Heart left ventricle (tissue), 16 donors: ENCODE data around the gene SKA2. TPM values are rescaled to one million over a fixed set of nuclear protein-coding genes. Genes with fewer than 3 reads are reported as not detected.
A peak's percentile ranks its signal among the peaks of the same experiment; 100 is the strongest.

Experiments used
- ATAC-seq, 4 donors: fragments of 200-7000 bp; cut with Tn5 transposase; one replicate each; pipeline ENCODE4 v1.9.1; 2020 to 2022; ENCODE audit warnings: moderate library complexity in 4 of 4, mild to moderate bottlenecking in 3 of 4, moderate number of reproducible peaks in 1 of 4
- DNase-seq, 5 donors: peaks; one replicate each; pipeline ENCODE4 v3.0.0-alpha.2; 2020
- H3K27ac ChIP-seq, 12 donors: fragments of 200-600 bp; sonication (generic) in 4 of 12; one replicate each; pipeline versions ENCODE4 v1.5.0 to v1.8.0; 2016 to 2022; ENCODE audit warnings: mild to moderate bottlenecking in 2 of 12
- H3K27me3 ChIP-seq, 9 donors: fragments of 200-600 bp; sonication (generic) in 2 of 9; one replicate each; pipeline versions ENCODE4 v1.5.1 to v1.8.0; 2016 to 2022; ENCODE audit warnings: mild to moderate bottlenecking in 3 of 9
- H3K36me3 ChIP-seq, 9 donors: fragments of 200-600 bp; sonication (generic) in 2 of 9; one replicate each; pipeline versions ENCODE4 v1.5.0 to v1.8.0; 2018 to 2022; ENCODE audit warnings: mild to moderate bottlenecking in 2 of 9
- H3K4me1 ChIP-seq, 12 donors: fragments of 200-600 bp; sonication (generic) in 4 of 12; one replicate each; pipeline versions ENCODE4 v1.5.0 to v1.8.0; 2016 to 2022; ENCODE audit warnings: mild to moderate bottlenecking in 3 of 12
- H3K4me3 ChIP-seq, 12 donors: fragments of 200-600 bp; sonication (generic) in 4 of 12; one replicate each; pipeline versions ENCODE4 v1.5.0 to v1.8.0; 2017 to 2022; ENCODE audit warnings: mild to moderate bottlenecking in 9 of 12, moderate library complexity in 4 of 12
- H3K9me3 ChIP-seq, 12 donors: fragments of 200-600 bp; sonication (generic) in 4 of 12; one replicate each; pipeline versions ENCODE4 v1.5.0 to v1.8.0; 2016 to 2022; ENCODE audit warnings: mild to moderate bottlenecking in 1 of 12
- POLR2A ChIP-seq, 2 donors: fragments of 450-650 bp; IDR thresholded peaks; one replicate each; pipeline ENCODE4 v1.6.1; 2017; ENCODE audit warnings: antibody characterized with exemption in 2 of 2, mild to moderate bottlenecking in 2 of 2, moderate library complexity in 2 of 2
- WGBS, 4 donors: extraction: QIAGEN DNeasy Blood & Tissue Kit in 2 of 4; methylation state at CpG; one replicate each; pipeline versions ENCODE4 v1.1.5 to v1.1.7; 2013 to 2018; 5-methylcytosine and 5-hydroxymethylcytosine counted together
- intact Hi-C, 10 donors: fragments of 100-400 bp; cut with DNase I; formaldehyde crosslinking; loops; one replicate each; pipeline versions ENCODE4 v1.11.1 to v1.14.2; 2022
- polyA plus RNA-seq, 2 donors: library from polyadenylated mRNA; stranded (reverse); fragments of 200-250 nt; gene quantifications; one replicate each; pipeline ENCODE4 v1.2.3, GENCODE V29; 2013
- total RNA-seq, 9 donors: library from RNA; depleted of rRNA in 2 of 9; stranded (reverse); fragments of >200 nt in 2 of 9; fragmentation: NEBNext Ultra II Directional in 3 of 9; extraction: Animal tissue kit (Norgen Biotek cat#: 25700) in 3 of 9; gene quantifications; one replicate each; pipeline versions ENCODE4 v1.1.0 to v1.2.4, GENCODE V29; 2016 to 2023
- TF ChIP-seq, protein P1 (sequence below), 12 donors: fragments of 200-600 bp; sonication (generic) in 4 of 12; IDR thresholded peaks; one replicate each; pipeline versions ENCODE4 v1.5.0 to v1.8.0; 2018 to 2022; ENCODE audit warnings: antibody characterized with exemption in 12 of 12, mild to moderate bottlenecking in 5 of 12
- donor health status: ischemic (EF 13 %, LVEDD 7.1; RV severe dilation, severe dysfunction).
- donor health status: healthy with polysubstance abuse.
- donor health status: DM: no; HTN: yes; CAD: no.
- donor health status: DM: no; HTN: no; CAD: no.
- donor health status: ischemic (EF 25% LVEDD 6.9; RV normal size, moderate dysfunction).
- donor health status: ischemic (EF 25% LVEDD 5.7; RV mildly dilated, moderate dysfunction).
- donor health status: healthy.
- donor health status: DM: yes; HTN: yes; CAD: no.
- donor health status: ischemic (EF 35%, LVEDD 5.7; RV mildly dilated, moderate dysfunction).
- donor health status: nonischemic (EF 11% LVEDD 7.7; RV severe dilation, severe dysfunction).
- donor health status: DM: yes; HTN: yes; CAD: no.
- donor health status: PGD.
- donor health status: ischemic (EF 29% LVEDD 5.4; RV normal size, mild dysfunction).
- donor health status: nonischemic (EF 23%, LVEDD 6.1; RV moderate dilation, normal function).

The SKA2 gene
- total and polyA plus RNA-seq, 11 donors = 23.7 to 52.3 (median 39.1) TPM

DNA sequence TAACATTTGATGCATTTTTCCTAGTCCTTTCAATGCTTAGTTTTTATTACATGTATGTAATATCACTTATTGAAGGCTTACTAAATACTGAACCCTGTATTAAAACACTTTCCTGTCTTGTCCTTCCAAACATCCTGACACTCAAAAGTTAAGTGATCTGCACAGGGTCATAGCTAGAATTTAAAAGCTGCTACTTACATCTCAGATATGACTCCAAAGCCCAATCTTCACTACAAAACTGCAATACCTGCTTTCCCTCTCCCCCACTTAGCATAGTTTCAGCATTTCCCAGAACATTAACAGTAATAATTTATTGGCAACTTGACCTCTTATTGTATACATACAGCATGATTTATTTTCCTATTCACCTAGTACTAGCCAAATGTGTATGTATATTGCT lies 44.0 kb downstream of the SKA2 start:
- H3K36me3 ChIP-seq = peaks cover 0 to 29% (median 21%) of the 10 kb centered on the region in 9 donors
- no peak overlapping the region for H3K27ac ChIP-seq
- no peaks in the 10 kb centered on the region for H3K9me3 ChIP-seq
- H3K27me3 ChIP-seq = no peaks in the 10 kb centered on the region
- peaks cover 0 to 14% (median 5%) of the 10 kb centered on the region in 12 donors for H3K4me1 ChIP-seq
- H3K4me3 ChIP-seq = no peak overlapping the region
- TF ChIP-seq, protein P1, sequence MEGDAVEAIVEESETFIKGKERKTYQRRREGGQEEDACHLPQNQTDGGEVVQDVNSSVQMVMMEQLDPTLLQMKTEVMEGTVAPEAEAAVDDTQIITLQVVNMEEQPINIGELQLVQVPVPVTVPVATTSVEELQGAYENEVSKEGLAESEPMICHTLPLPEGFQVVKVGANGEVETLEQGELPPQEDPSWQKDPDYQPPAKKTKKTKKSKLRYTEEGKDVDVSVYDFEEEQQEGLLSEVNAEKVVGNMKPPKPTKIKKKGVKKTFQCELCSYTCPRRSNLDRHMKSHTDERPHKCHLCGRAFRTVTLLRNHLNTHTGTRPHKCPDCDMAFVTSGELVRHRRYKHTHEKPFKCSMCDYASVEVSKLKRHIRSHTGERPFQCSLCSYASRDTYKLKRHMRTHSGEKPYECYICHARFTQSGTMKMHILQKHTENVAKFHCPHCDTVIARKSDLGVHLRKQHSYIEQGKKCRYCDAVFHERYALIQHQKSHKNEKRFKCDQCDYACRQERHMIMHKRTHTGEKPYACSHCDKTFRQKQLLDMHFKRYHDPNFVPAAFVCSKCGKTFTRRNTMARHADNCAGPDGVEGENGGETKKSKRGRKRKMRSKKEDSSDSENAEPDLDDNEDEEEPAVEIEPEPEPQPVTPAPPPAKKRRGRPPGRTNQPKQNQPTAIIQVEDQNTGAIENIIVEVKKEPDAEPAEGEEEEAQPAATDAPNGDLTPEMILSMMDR (IDR thresholded peaks at IDR 0.05) = no peak
- TF ChIP-seq POLR2A (IDR thresholded peaks at IDR 0.05) = no peak
- ATAC-seq = no peak
- DNase-seq = no peak
- intact Hi-C loops = no loop called here

DNA sequence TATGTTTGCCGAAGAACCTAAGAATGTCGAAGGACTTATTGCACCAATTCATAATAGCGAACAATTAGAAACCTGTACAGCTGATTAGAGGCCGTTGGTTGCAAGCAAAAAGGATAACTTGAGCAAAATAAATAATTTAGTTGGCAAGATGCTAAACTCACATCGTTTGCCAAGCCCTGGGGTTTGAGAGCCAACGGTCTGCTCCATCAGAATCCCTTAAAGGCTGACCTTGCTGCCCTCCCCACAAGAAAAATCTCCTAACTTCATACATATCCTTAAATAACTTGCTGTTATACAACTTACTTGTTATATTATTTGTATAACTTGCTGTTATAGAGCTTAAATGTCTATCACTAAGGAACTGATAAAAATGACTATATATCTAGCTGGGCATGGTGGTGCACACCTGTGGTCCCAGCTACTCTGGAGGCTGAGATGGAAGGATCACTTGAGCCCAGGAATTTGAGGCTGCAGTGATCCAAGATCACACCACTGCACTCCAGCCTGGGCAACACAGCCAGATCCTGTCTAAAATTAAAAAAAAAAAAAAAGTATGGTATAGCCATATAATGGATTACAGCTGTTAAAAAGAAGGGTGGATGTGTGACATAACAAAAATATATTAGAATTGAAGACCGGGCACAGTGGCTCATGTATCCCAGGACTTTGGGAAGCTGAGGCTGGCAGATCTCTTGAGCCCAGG lies 46.4 kb downstream of the SKA2 start:
- WGBS, 4 donors = 89 to 94% (median 91%) methylated on average over 7 of the region's 7 CpGs
- Histone ChIP-seq H3K27ac (no peak overlapping the region), H3K27me3 (no peaks in the 10 kb centered on the region), H3K36me3 (peaks cover 0 to 23% (median 13%) of the 10 kb centered on the region in 9 donors), H3K9me3 (no peaks in the 10 kb centered on the region), H3K4me3 (no peak overlapping the region), H3K4me1 (peaks cover 0 to 34% (median 19%) of the 10 kb centered on the region in 12 donors)
- TF ChIP-seq, protein P1 (IDR thresholded peaks at IDR 0.05) = no peak
- TF ChIP-seq POLR2A (IDR thresholded peaks at IDR 0.05) = no peak
- DNase-seq (no peak), ATAC-seq (no peak)
- intact Hi-C loops = loop anchor here in 2 of 10 donors (5.0 to 10.0 kb wide), 3 partner anchors 44 to 594 kb away; partner anchors contain the start of genes MTMR4 (in 1 of the 2), PRR11 (in 1 of the 2) and SKA2 (in 1 of the 2)

- intact Hi-C loops = loop anchor here in 6 of 10 donors (1.0 to 10.0 kb wide), 5 partner anchors 45 to 592 kb away; partner anchors contain the start of genes PRR11 (in 4 of the 6), SKA2 (in 4 of the 6) and MTMR4 (in 1 of the 6)
These were observed 47.7 kb downstream of the SKA2 start for GRCh38 chr17:59107306-59107670.

More at GRCh38 chr17:59107306-59107670, 47.7 kb downstream of the SKA2 start:
- ATAC-seq (peak in 1 of 4 donors; percentile 7), DNase-seq (no peak)
- no peaks in the 10 kb centered on the region for H3K27me3 ChIP-seq
- peaks cover 0 to 34% (median 19%) of the 10 kb centered on the region in 12 donors for H3K4me1 ChIP-seq
- TF ChIP-seq, protein P1 (IDR thresholded peaks at IDR 0.05) = no peak
- TF ChIP-seq POLR2A (IDR thresholded peaks at IDR 0.05) = no peak
- no peaks in the 10 kb centered on the region for H3K9me3 ChIP-seq
- 2 to 4% (median 3%) methylated on average over 10 of the region's 10 CpGs for WGBS, 4 donors
- peaks cover 0 to 30% (median 22%) of the 10 kb centered on the region in 9 donors for H3K36me3 ChIP-seq
- H3K4me3 ChIP-seq = peak overlapping the region; percentile 78 to 100 (median 89)
- H3K27ac ChIP-seq = peak overlapping the region in 10 of 12 donors; percentile 85 to 96 (median 93)
